K562 (cell line): Measurements from ENCODE around the gene RAD50. TPM values are rescaled to one million over a fixed set of nuclear protein-coding genes. Genes with fewer than 3 reads are reported as not detected.

Experiments
- ATAC-seq: fragments of 200-7000 bp; cut with Tn5 transposase; 3 replicates; pipeline ENCODE4 v1.9.1; 2020; ENCODE audit warnings: moderate library complexity
- BruUV-seq: library from RNA; stranded (reverse); fragments of 400-500 nt; replicated peaks from 2 replicates; lab custom pipeline; 2021; lab: Mats Ljungman, UMichigan
- CTCF ChIA-PET: fragments of 300-600 bp; formaldehyde crosslinking; extraction: SDS; loops from one replicate; lab custom pipeline; 2021; ENCODE audit warnings: low intra/inter-chr PET ratio; lab: Yijun Ruan, JAX
- POLR2A ChIA-PET: fragments of 300-600, 350-650 bp; sonication (Branson Sonifier 250); formaldehyde crosslinking; extraction: SDS; loops from one replicate; lab custom pipeline; 2021; ENCODE audit warnings: antibody characterized with exemption, inconsistent platforms; lab: Yijun Ruan, JAX
- DNase-seq, 4 experiments: peaks; one replicate each; pipeline versions ENCODE4 v3.0.0 to v3.0.0-alpha.2; 2011 to 2018; ENCODE audit warnings: low spot score in 3 of 4, mixed read lengths in 3 of 4; ENCODE audit errors: extremely low read depth in 1 of 4
- FAIRE-seq: peaks from 2 replicates; lab custom pipeline; 2011; peaks lifted over from hg19 to GRCh38; lab: Jason Lieb, UNC
- H2AFZ ChIP-seq: 2 replicates; pipeline ENCODE4 v1.6.0; 2011; ENCODE audit warnings: low read depth, low read length, control low read depth, inconsistent platforms
- H3K27ac ChIP-seq: fragments of 200-600 bp; 3 replicates; pipeline ENCODE4 v1.8.0; 2011; ENCODE audit warnings: low read depth, mild to moderate bottlenecking, control low read depth, inconsistent platforms, low read length, moderate library complexity, mixed read lengths; ENCODE audit errors: extremely low read depth
- H3K27me3 ChIP-seq, 2 experiments: fragments of 300-600 bp in 1 of 2; 2 replicates in 1 of 2; 3 replicates in 1 of 2; pipeline versions ENCODE4 v1.6.0 to v1.8.0; 2011; ENCODE audit warnings: inconsistent platforms in 2 of 2, low read length in 2 of 2, mild to moderate bottlenecking in 1 of 2, mixed read lengths in 1 of 2, moderate library complexity in 1 of 2; ENCODE audit not compliant: control insufficient read depth in 2 of 2, insufficient read depth in 2 of 2
- H3K36me3 ChIP-seq: fragments of 300-600 bp; 3 replicates; pipeline ENCODE4 v1.8.0; 2011; ENCODE audit warnings: mild to moderate bottlenecking, low read length, inconsistent platforms; ENCODE audit not compliant: control insufficient read depth, insufficient read depth
- H3K4me1 ChIP-seq, 2 experiments: fragments of 200-600 bp in 1 of 2; replicated peaks in 1 of 2; 2 replicates in 1 of 2; 3 replicates in 1 of 2; pipeline versions ENCODE4 v1.5.1 to v1.8.0; 2011; ENCODE audit warnings: inconsistent platforms in 2 of 2, low read length in 2 of 2, mild to moderate bottlenecking in 1 of 2, mixed read lengths in 1 of 2, moderate library complexity in 1 of 2; ENCODE audit not compliant: control insufficient read depth in 2 of 2, insufficient read depth in 2 of 2
- H3K4me2 ChIP-seq: 2 replicates; pipeline ENCODE4 v1.6.1; 2011; ENCODE audit warnings: low read length, control low read depth, inconsistent platforms, mixed read lengths; ENCODE audit not compliant: insufficient read depth
- H3K4me3 ChIP-seq: fragments of 200-600 bp; sonication (generic), shearing (Covaris generic); 2 replicates; pipeline ENCODE4 v1.5.1; 2016; ENCODE audit warnings: control low read depth, inconsistent platforms
- H3K79me2 ChIP-seq: fragments of 200-600 bp; 3 replicates; pipeline ENCODE4 v1.8.0; 2011; ENCODE audit warnings: low read length, inconsistent platforms; ENCODE audit not compliant: control insufficient read depth, insufficient read depth
- H3K9ac ChIP-seq, 2 experiments: 2 replicates each; pipeline versions ENCODE4 v1.6.0 to v1.6.1; 2011; ENCODE audit warnings: low read depth in 2 of 2, low read length in 2 of 2, control low read depth in 1 of 2, inconsistent platforms in 1 of 2, mild to moderate bottlenecking in 1 of 2, mixed read lengths in 1 of 2; ENCODE audit not compliant: insufficient read depth in 1 of 2
- H3K9me1 ChIP-seq: one replicate; pipeline ENCODE4 v1.6.0; 2011; ENCODE audit warnings: inconsistent platforms, mild to moderate bottlenecking, low read length, moderate library complexity; ENCODE audit not compliant: control insufficient read depth, insufficient read depth
- H3K9me3 ChIP-seq: replicated peaks from 2 replicates; pipeline ENCODE4 v1.5.1; 2011; ENCODE audit warnings: low read depth, low read length, inconsistent platforms; ENCODE audit not compliant: control insufficient read depth, insufficient read depth
- H4K20me1 ChIP-seq: replicated peaks from 2 replicates; pipeline ENCODE4 v1.6.1; 2011; ENCODE audit warnings: low read length, inconsistent platforms, mixed read lengths; ENCODE audit not compliant: control insufficient read depth, insufficient read depth
- E2F8 ChIP-seq: fragments of 450-650 bp; IDR thresholded peaks from 2 replicates; pipeline ENCODE4 v1.7.1; 2018; ENCODE audit warnings: mild to moderate bottlenecking, low read depth; ENCODE audit not compliant: partially characterized antibody
- ERF ChIP-seq: fragments of 450-650 bp; formaldehyde crosslinking; IDR thresholded peaks from 2 replicates; pipeline ENCODE4 v1.4.0; 2020; ENCODE audit warnings: mild to moderate bottlenecking, mixed read lengths
- L3MBTL2 ChIP-seq: fragments of 450-650 bp; IDR thresholded peaks from 2 replicates; pipeline ENCODE4 v1.6.1; 2016; ENCODE audit warnings: mild to moderate bottlenecking, moderate library complexity
- MED1 ChIP-seq: sonication (generic); formaldehyde crosslinking; IDR thresholded peaks from 2 replicates; pipeline ENCODE4 v1.8.1; 2023; ENCODE audit warnings: missing genetic modification reagents, borderline replicate concordance
- MTA2 ChIP-seq: fragments of 450-650 bp; IDR thresholded peaks from 2 replicates; pipeline ENCODE4 v1.6.1; 2016; ENCODE audit warnings: low read depth
- PHF21A ChIP-seq: fragments of 450-650 bp; IDR thresholded peaks from 2 replicates; pipeline ENCODE4 v1.6.1; 2017; ENCODE audit warnings: low read depth, borderline replicate concordance
- SPI1 ChIP-seq: IDR thresholded peaks from 2 replicates; pipeline ENCODE4 v1.6.1; 2011; ENCODE audit warnings: low read depth, low read length, control low read depth, borderline replicate concordance
- ZBTB40 ChIP-seq, 2 experiments: fragments of 450-650 bp in 1 of 2; sonication (generic) in 1 of 2; formaldehyde crosslinking in 1 of 2; IDR thresholded peaks; 2 replicates each; pipeline versions ENCODE4 v1.7.1 to v1.9.0; 2016 to 2022; ENCODE audit warnings: inconsistent platforms in 1 of 2, mild to moderate bottlenecking in 1 of 2, missing genetic modification reagents in 1 of 2
- WGBS: fragments of 100-300 bp; shearing (Covaris generic); methylation state at CpG from one replicate; pipeline ENCODE4 v1.1.6; 2016; ENCODE audit warnings: low coverage, mixed read lengths; ENCODE audit not compliant: insufficient coverage; ENCODE audit errors: missing lambda C conversion rate; 5-methylcytosine and 5-hydroxymethylcytosine counted together
- in situ Hi-C: fragments of 300-500 bp; cut with MboI; formaldehyde crosslinking; loops from 4 replicates; pipeline ENCODE4 v1.15.0; 2018; ENCODE audit warnings: inconsistent platforms, mixed read lengths
- intact Hi-C: fragments of 100-400 bp; cut with micrococcal nuclease; formaldehyde crosslinking; loops from 2 replicates; pipeline ENCODE4 v1.14.2; 2022
- polyA plus RNA-seq, 8 experiments: library from polyadenylated mRNA; depleted of rRNA in 4 of 8; stranded (reverse) in 5 of 8; unstranded in 3 of 8; fragments of >200 nt; fragmentation: Nextera tagmentation in 2 of 8; fragmentation: Illumina TruSeq in 1 of 8; extraction: Ambion mirVana in 2 of 8; extraction: Trizol in 1 of 8; gene quantifications; 2 replicates each; pipeline versions ENCODE4 v1.2.1 to v1.2.3, GENCODE V29; 2011 to 2014; ENCODE audit warnings: inconsistent platforms in 1 of 8, missing spikeins in 1 of 8
- total RNA-seq, 7 experiments: library from RNA; depleted of rRNA in 6 of 7; stranded (reverse); fragments of >200 nt in 6 of 7; fragmentation: Illumina TruSeq in 2 of 7; extraction: Trizol in 2 of 7; gene quantifications; 2 replicates each; pipeline versions ENCODE4 v1.2.1 to v1.2.3, GENCODE V29; 2011 to 2021; ENCODE audit warnings: low replicate concordance in 1 of 7

The RAD50 gene
- total and polyA plus RNA-seq, 9 of the 15 experiments (the other 6 are each of a cell fraction or from before 2014, with no cell fraction given), result 15.3 to 74.2 (median 44.1) TPM

- intact Hi-C loops, result loop anchor here (10.0 kb wide), 1 partner anchor 210 kb away; no protein-coding TSS in a partner anchor
- CTCF ChIA-PET, result no interaction called here
- FAIRE-seq, result no peak
- Histone ChIP-seq H3K27me3 (no peaks in the 10 kb centered on the region), H3K79me2 (no peaks in the 10 kb centered on the region), H3K4me1 (peaks cover 20 to 38% of the 10 kb centered on the region in 2 experiments; a peak in 4 of 5 replicates), H2AFZ (peak overlapping the region; percentile 85), H3K9ac (peak overlapping the region; percentile 21 to 86; a peak in 3 of 4 replicates), H3K4me2 (peak overlapping the region; percentile 48), H4K20me1 (no peaks in the 10 kb centered on the region), H3K36me3 (no peaks in the 10 kb centered on the region), H3K9me3 (no peaks in the 10 kb centered on the region), H3K9me1 (no peaks in the 10 kb centered on the region), H3K27ac (no peak overlapping the region), H3K4me3 (no peak overlapping the region)
- ATAC-seq, result peak; percentile 48
- DNase-seq, result no peak
- no TSS peak for BruUV-seq
- POLR2A ChIA-PET, result interaction anchor here (1.1 to 2.2 kb wide), 6 partner anchors 10 to 79 kb away, joined by 3 to 12 read pairs (median 5); no protein-coding TSS in a partner anchor
- WGBS, result 26% methylated on average over 12 of the region's 13 CpGs
- in situ Hi-C loops, result no loop called here
- peak; percentile 70; the same call in 1 of the 2 replicates for TF ChIP-seq SPI1
- no peak for TF ChIP-seq PHF21A
- no peak for TF ChIP-seq MED1
- TF ChIP-seq MTA2, result no peak
- TF ChIP-seq E2F8, result no peak
- no peak for TF ChIP-seq ERF (CRISPR knock-in tag)
- 0 out of 2 replicates have a peak, but pooled peaks have one; percentile 19 for TF ChIP-seq L3MBTL2
- no peak for TF ChIP-seq ZBTB40 (IDR thresholded peaks at IDR 0.05)
- TF ChIP-seq ZBTB40 (CRISPR knock-in tag; IDR thresholded peaks at IDR 0.05), result no peak
Observed at GRCh38 chr5:132674671-132675506, 118.1 kb downstream of the RAD50 start.
